Ovary (tissue), 9 donors: ENCODE results near the gene FBXL2. TPM values are rescaled to one million over a fixed set of nuclear protein-coding genes. Genes with fewer than 3 reads are reported as not detected.

Experiments
- DNase-seq, 5 donors: peaks; one replicate each; pipeline ENCODE4 v3.0.0-alpha.2; 2019 to 2020
- H3K27ac ChIP-seq, 2 donors: fragments of 200-600 bp; one replicate each; pipeline versions ENCODE4 v1.5.1 to v1.8.0; 2019 to 2022
- H3K27me3 ChIP-seq: fragments of 200-600 bp; one replicate; pipeline ENCODE4 v1.8.0; 2022
- H3K36me3 ChIP-seq: fragments of 200-600 bp; sonication (generic); one replicate; pipeline ENCODE4 v1.5.1; 2019
- H3K4me1 ChIP-seq: one replicate; pipeline ENCODE4 v1.8.1; 2013; ENCODE audit warnings: mild to moderate bottlenecking, moderate library complexity; ENCODE audit not compliant: insufficient read depth
- H3K4me3 ChIP-seq: fragments of 200-600 bp; sonication (generic); one replicate; pipeline ENCODE4 v1.5.1; 2017
- H3K9me3 ChIP-seq, 2 donors: fragments of 200-600 bp in 1 of 2; sonication (generic) in 1 of 2; one replicate each; pipeline versions ENCODE4 v1.5.1 to v1.8.1; 2013 to 2019; ENCODE audit warnings: mild to moderate bottlenecking in 1 of 2, moderate library complexity in 1 of 2
- EP300 ChIP-seq: sonication (generic); formaldehyde crosslinking; IDR thresholded peaks from one replicate; pipeline ENCODE4 v1.6.1; 2017; ENCODE audit warnings: antibody characterized with exemption
- POLR2A ChIP-seq: fragments of 450-650 bp; IDR thresholded peaks from one replicate; pipeline ENCODE4 v1.6.1; 2017; ENCODE audit warnings: antibody characterized with exemption, mild to moderate bottlenecking, moderate library complexity
- WGBS, 3 donors: extraction: QIAGEN DNeasy Blood & Tissue Kit in 1 of 3; methylation state at CpG; one replicate each; pipeline versions ENCODE4 v1.1.5 to v1.1.7; 2013 to 2017; 5-methylcytosine and 5-hydroxymethylcytosine counted together
- intact Hi-C, 4 donors: fragments of 100-400 bp; cut with DNase I; formaldehyde crosslinking; loops; one replicate each; pipeline versions ENCODE4 v1.11.0 to v1.15.1; 2022 to 2023
- polyA plus RNA-seq, 2 donors: library from polyadenylated mRNA; stranded (reverse); fragments of 200-250 nt in 1 of 2; fragments of 350-450 nt in 1 of 2; fragmentation: Illumina TruSeq in 1 of 2; extraction: RNeasy Lipid Tissue Mini Kit (QIAGEN cat#74804) in 1 of 2; gene quantifications; one replicate each; pipeline ENCODE4 v1.2.3, GENCODE V29; 2013 to 2014
- total RNA-seq, 7 donors: library from RNA; depleted of rRNA in 2 of 7; stranded (reverse); fragments of >200 nt in 2 of 7; fragmentation: NEBNext Ultra II Directional in 3 of 7; extraction: Animal tissue kit (Norgen Biotek cat#: 25700) in 3 of 7; gene quantifications; one replicate each; pipeline versions ENCODE4 v1.1.0 to v1.2.4, GENCODE V29; 2016 to 2023
- TF ChIP-seq, protein P1 (sequence below), 3 donors: fragments of 450-650 bp in 2 of 3; fragments of 200-600 bp in 1 of 3; IDR thresholded peaks; one replicate each; pipeline versions ENCODE4 v1.5.1 to v1.8.0; 2016 to 2022; ENCODE audit warnings: antibody characterized with exemption in 3 of 3, mild to moderate bottlenecking in 1 of 3
- donor health status: DM: no; HTN: no; CAD: no; lungs with moderate emphysema.
- donor health status: DM: no; HTN: no; CAD: no.
- donor health status: Bipolar disorder and iron deficiency.
- donor health status: DM: yes; HTN: yes; CAD: no.
- donor health status: DM: no; HTN: no; CAD: no.
- donor health status: DM: yes; HTN: yes; CAD: no.

FBXL2 gene
- total and polyA plus RNA-seq, 9 donors, result 4.6 to 19.3 (median 9.5) TPM

DNA sequence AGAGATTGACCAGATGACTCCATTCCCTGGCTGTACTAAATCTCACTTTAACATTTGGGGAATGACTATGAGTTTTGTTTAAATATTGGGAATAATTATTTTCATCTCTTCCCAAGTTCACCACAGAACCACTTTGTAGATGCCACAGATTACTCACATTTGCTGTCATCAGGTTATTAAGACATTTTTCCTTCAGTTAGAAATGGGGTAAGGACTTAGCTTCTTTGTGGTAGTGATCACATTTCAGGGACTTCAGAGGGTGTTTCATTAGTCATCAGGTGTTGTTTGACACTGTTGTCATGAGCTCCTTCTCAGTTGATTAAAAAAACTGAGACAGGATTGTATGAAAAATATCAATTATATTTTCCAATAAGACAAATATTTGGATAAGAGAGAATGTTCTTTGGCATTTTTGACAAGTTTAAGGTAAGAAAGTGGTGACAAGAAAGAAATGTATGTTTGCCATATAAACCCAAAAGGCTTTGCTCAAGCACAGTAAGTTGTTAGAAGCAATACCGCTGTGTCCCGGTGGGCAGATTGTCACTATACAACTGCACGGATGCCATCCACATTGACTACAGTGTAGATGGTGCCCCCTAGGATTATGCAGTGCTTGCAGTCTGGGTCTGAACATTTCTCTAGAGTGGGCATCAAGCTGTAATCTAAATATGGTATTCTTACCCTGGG is 22.3 kb downstream of the FBXL2 start:
- Histone ChIP-seq H3K27me3 (no peaks in the 10 kb centered on the region), H3K9me3 (no peaks in the 10 kb centered on the region), H3K4me1 (no peaks in the 10 kb centered on the region), H3K27ac (no peak overlapping the region), H3K4me3 (no peak overlapping the region), H3K36me3 (no peaks in the 10 kb centered on the region)
- TF ChIP-seq EP300 (no peak), POLR2A (no peak)
- TF ChIP-seq, protein P1, sequence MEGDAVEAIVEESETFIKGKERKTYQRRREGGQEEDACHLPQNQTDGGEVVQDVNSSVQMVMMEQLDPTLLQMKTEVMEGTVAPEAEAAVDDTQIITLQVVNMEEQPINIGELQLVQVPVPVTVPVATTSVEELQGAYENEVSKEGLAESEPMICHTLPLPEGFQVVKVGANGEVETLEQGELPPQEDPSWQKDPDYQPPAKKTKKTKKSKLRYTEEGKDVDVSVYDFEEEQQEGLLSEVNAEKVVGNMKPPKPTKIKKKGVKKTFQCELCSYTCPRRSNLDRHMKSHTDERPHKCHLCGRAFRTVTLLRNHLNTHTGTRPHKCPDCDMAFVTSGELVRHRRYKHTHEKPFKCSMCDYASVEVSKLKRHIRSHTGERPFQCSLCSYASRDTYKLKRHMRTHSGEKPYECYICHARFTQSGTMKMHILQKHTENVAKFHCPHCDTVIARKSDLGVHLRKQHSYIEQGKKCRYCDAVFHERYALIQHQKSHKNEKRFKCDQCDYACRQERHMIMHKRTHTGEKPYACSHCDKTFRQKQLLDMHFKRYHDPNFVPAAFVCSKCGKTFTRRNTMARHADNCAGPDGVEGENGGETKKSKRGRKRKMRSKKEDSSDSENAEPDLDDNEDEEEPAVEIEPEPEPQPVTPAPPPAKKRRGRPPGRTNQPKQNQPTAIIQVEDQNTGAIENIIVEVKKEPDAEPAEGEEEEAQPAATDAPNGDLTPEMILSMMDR (IDR thresholded peaks at IDR 0.05), result no peak
- no peak for DNase-seq
- intact Hi-C loops, result loop anchor here in 1 of 4 donors (5.0 kb wide), 1 partner anchor 288 kb away; no protein-coding TSS in a partner anchor
- WGBS, 3 donors, result 89 to 93% (median 92%) methylated on average over 3 of the region's 3 CpGs

DNA sequence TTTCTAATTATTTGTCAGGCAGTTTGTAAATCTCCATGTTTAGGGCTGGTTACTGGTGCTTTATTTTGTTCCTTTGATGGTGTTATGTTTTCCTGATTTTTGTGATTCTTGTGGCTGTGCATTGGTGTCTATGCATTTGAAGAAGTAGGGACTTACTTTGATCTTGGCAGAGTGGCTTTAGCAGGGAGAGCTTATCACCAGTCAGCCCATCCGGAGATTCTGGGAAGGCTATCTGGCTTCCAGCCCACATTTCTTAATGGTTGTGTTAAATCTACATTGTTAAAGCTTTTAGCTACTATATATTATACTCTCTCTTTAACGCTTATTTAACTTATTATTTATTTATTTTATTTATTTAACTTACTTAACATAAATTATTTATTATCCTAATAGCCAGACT is 35.1 kb downstream of the FBXL2 start:
- WGBS, 3 donors, result 52 to 54% (median 53%) methylated on average over 2 of the region's 2 CpGs
- no peak for DNase-seq
- H3K27me3 ChIP-seq, result no peaks in the 10 kb centered on the region
- H3K4me1 ChIP-seq, result no peaks in the 10 kb centered on the region
- H3K27ac ChIP-seq, result no peak overlapping the region
- TF ChIP-seq, protein P1 (IDR thresholded peaks at IDR 0.05), result no peak
- no peak for TF ChIP-seq EP300
- TF ChIP-seq POLR2A, result no peak
- H3K36me3 ChIP-seq, result no peaks in the 10 kb centered on the region
- intact Hi-C loops, result no loop called here
- H3K4me3 ChIP-seq, result no peak overlapping the region
- H3K9me3 ChIP-seq, result no peaks in the 10 kb centered on the region

DNA sequence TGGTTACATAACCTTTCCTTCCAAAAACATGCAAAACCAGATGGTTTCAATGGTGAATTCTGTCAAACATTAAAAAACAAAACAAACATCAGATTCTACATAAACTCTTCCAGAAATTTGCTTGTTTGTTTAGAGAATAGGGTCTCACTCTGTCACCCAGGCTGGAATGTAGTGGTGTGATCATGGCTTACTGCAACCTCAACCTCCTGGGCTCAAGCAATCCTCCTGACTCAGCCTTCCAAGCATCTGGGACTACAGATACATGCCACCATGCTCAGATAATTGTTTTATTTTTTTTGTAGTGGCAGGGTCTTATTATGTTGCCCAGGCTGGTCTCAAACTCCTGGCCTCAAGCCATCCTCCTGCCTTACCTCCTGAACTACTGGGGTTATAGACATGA is 36.1 kb downstream of the FBXL2 start:
- TF ChIP-seq POLR2A (no peak), EP300 (no peak)
- TF ChIP-seq, protein P1 (IDR thresholded peaks at IDR 0.05), result no peak
- no peaks in the 10 kb centered on the region for H3K4me1 ChIP-seq
- H3K27me3 ChIP-seq, result no peaks in the 10 kb centered on the region
- no peak for DNase-seq
- no peak overlapping the region for H3K27ac ChIP-seq
- H3K36me3 ChIP-seq, result no peaks in the 10 kb centered on the region
- H3K4me3 ChIP-seq, result no peak overlapping the region
- no peaks in the 10 kb centered on the region for H3K9me3 ChIP-seq
- intact Hi-C loops, result no loop called here

DNA sequence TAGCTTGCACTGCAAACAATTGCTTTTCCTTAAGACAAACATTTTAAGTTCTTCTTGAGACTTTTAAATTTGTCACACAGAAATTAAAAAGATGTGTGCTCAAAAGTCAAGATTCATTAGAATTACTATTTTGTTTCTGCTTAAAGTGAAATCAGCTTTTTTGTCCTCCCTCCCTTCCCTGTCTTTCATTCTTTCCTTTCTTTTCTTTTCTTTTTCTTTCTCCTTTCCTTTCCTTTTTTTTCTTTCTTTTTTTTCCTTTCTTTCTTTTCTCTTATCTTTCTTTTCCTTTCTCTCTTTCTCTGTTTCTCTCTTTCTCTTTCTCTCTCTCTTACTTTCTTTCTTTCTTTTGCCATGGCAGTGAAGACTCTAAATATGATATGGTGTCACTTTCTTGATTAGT is 37.8 kb downstream of the FBXL2 start:
- TF ChIP-seq EP300, result no peak
- Histone ChIP-seq H3K27ac (no peak overlapping the region), H3K27me3 (no peaks in the 10 kb centered on the region), H3K36me3 (no peaks in the 10 kb centered on the region), H3K4me1 (no peaks in the 10 kb centered on the region), H3K9me3 (no peaks in the 10 kb centered on the region), H3K4me3 (no peak overlapping the region)
- intact Hi-C loops, result no loop called here
- no peak for DNase-seq

DNA sequence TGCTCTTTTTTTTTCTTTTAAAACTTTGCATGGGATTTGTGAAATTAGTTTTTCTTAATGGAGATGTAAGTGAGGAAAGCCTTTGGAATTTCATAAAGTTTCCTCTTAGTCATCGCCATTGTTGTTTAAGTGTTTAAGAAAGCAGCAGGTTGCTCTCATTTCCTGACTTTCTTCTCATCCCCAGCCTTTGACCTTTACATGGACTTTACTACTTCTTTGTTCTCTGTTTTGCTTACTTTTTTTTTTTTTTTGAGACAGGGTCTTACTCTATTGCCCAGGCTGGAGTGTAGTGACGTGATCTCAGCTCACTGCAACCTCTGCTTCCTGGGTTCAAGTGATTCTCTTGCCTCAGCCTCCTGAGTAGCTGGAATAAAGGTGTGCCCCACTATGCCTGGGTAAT is 38.6 kb downstream of the FBXL2 start:
- Histone ChIP-seq H3K4me1 (no peaks in the 10 kb centered on the region), H3K4me3 (no peak overlapping the region), H3K9me3 (no peaks in the 10 kb centered on the region), H3K36me3 (no peaks in the 10 kb centered on the region), H3K27ac (no peak overlapping the region), H3K27me3 (no peaks in the 10 kb centered on the region)
- intact Hi-C loops, result no loop called here
- no peak for TF ChIP-seq EP300
- no peak for TF ChIP-seq POLR2A
- TF ChIP-seq, protein P1 (IDR thresholded peaks at IDR 0.05), result no peak
- WGBS, 3 donors, result 85 to 95% (median 94%) methylated on average over 2 of the region's 2 CpGs
- DNase-seq, result no peak
